GM12872 (cell line): ENCODE data around the gene BUD13.

Experiments
- TF ChIP-seq, protein P1 (sequence below): IDR thresholded peaks from 3 replicates; pipeline ENCODE4 v1.5.1; 2011; ENCODE audit warnings: low read depth, mild to moderate bottlenecking, low read length, moderate library complexity; ENCODE audit not compliant: insufficient read depth

BUD13 gene

DNA sequence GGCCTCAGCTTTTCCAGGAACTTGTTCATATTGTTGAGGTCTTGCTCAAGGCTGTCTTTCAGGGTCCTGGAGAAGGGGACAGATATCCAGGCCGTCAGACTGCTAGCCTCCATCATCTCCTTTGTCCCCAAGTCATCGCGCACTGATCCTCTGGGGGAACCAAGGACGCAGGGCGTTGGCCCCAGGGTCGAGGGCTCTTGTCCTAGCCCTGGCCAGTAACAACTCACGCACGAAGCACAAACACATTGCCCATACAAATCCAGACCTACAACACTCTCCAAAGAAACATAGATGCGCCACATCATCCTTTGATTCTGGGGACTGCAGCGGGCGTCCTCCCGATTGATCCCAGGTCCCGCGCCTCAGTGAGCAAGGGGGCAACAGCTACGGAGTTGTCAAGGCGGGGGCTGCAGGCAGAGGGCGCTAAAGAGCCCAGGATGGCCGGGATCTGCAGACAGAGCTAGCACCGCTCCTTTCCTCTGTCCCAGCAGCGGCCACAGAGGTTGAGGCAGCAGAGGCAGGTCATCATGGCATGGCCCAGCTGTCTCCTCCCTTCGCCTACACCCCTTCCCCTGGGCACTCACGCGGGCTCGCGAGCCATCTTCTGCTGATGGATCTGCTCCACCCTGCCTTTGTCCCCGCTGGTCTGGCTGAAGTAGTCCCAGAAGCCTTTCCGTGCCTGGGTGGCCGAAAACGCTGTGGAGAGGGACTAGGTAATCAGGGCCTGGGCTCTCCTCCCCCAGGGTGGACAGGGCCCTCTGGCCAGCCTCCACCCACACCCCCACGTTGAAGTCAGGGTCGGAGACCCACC lies 18.4 kb upstream of the BUD13 start:
- TF ChIP-seq, protein P1, sequence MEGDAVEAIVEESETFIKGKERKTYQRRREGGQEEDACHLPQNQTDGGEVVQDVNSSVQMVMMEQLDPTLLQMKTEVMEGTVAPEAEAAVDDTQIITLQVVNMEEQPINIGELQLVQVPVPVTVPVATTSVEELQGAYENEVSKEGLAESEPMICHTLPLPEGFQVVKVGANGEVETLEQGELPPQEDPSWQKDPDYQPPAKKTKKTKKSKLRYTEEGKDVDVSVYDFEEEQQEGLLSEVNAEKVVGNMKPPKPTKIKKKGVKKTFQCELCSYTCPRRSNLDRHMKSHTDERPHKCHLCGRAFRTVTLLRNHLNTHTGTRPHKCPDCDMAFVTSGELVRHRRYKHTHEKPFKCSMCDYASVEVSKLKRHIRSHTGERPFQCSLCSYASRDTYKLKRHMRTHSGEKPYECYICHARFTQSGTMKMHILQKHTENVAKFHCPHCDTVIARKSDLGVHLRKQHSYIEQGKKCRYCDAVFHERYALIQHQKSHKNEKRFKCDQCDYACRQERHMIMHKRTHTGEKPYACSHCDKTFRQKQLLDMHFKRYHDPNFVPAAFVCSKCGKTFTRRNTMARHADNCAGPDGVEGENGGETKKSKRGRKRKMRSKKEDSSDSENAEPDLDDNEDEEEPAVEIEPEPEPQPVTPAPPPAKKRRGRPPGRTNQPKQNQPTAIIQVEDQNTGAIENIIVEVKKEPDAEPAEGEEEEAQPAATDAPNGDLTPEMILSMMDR: peak; percentile 92

DNA sequence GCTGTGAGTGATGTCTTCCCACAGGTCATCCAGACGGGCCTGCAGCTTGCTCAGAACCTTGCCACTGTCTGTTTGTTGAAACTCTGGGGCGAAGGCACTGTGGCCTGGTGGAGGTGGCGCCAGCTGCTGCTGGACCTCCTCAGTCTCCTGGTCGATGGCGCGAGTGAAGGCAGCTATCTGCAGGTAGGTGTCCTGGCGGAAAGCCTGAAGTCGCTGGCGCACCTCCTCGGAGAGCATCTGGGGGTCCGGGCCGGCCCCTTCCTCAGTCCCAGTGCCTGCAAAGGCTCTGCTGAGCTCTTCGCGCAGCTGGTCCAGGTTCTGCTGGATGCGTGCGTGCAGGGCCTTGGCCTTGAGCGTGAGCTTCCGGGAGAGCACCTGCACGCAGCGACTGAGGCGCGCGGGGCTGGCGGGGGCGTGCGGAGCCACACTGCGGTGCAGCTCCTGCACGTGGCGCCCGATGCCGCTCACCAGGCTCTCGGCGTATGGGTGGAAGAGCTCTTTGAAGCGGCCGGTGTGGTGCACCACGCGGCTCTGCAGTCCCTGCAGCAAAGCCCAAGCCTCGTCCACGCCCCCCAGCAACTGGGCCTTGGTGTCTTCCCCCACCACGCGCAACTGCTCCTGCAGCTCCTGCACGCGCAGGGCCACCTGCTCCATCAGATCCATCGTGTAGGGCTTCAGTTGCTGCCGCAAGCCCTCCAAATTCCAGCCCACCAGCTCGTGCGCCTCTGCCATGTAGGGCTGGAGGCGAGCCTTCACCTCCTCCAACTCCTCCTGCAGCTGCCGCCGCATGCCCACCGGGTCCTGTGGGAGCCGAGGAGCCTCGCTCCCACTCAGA lies 17.6 kb upstream of the BUD13 start:
- TF ChIP-seq, protein P1: no peak

DNA sequence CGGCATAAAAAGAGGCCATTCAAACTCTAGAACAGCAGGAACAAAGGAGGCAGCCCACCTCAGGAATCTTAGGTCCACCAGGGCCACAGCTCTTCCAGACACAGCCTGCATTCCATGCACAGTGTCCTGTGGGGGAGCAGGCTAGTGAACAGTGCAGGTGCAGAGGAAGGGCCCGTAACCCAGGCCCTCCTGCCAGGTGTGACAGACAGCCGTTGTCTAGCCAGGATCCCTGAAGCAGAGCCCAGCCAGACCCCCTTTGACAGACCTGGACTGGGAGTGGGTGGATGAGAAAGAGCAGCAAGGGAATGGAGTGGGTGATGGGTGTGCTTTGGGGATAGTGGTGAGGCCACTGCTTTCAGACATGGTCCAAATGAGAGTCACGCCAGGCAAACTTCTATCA lies 16.2 kb upstream of the BUD13 start:
- TF ChIP-seq, protein P1: no peak

DNA sequence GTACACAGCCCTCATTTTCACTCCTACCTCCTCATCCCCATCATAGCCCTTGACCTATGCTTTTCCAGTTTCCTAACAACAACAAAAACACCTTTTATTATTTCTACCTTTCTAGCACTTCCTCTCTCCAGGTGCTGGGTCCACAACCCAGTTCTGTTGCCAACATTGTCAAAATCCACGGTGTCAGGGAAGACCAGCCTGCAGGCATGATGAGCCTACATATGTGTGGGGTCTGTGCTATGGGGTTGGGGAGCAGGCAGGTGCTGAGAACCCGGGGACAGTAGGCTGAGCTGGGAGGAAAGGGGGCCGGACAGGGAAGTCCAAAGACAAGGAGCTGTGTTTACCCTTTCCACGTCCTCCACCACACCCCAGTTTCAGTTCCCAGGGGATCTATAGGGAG lies 15.7 kb upstream of the BUD13 start:
- TF ChIP-seq, protein P1: no peak

DNA sequence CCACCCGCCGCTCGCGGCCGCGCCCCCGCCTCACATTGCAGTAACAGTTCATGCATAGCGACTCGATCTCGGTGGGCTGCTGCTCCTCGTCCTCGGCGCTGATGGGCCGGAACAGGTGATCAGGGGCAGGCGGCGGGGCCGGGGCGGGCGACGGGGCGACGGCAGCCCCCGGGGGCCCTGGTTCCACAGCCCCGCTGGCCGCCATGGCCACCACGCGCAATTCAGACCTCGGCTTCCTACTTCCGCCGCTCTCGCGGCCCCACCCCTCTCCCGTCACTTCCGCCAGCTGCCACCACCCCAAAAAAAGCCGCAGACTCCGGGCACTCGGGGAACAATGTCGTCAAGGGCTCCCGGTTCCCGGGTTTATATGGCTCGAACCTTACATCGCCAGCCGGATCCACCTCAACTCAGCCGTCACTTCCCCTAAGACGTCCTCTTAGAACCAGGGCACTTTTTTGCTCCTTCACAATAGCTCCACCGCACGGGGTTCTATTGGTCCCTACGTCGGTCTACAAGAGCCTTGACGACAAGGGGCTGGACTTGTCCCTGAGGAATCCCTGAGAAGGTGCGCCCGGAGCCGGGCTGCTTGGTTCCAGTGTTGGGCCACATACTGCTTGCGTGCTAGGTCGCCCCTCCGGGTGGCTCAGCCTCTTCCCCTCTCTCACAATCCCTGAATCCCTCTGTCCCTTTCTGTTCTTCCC lies 15.1 kb upstream of the BUD13 start, which contains the start of gene ZPR1:
Gene ZPR1 (minus strand): TSS at position 238 of the 701 bp plus-strand sequence. CDS start 33 bp downstream, at position 205.
- TF ChIP-seq, protein P1: no peak

DNA sequence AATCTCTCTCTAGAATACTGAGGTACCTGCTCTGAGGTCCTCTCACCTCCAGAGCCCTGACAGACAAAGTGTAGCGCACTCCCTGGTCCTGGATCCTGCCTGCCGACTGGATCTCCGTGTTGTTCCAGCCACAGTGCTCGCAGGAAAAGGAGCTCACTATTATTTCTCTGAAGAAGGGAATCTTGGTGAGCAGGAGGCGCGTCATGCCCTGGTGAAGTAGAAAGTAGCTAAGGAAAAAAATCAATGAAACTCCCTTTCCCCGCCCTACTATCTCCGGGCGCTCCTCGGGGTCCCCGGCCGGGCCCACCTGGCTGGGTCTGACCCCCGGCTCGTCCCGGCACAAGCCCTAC lies 14.6 kb upstream of the BUD13 start:
- TF ChIP-seq, protein P1: no peak

DNA sequence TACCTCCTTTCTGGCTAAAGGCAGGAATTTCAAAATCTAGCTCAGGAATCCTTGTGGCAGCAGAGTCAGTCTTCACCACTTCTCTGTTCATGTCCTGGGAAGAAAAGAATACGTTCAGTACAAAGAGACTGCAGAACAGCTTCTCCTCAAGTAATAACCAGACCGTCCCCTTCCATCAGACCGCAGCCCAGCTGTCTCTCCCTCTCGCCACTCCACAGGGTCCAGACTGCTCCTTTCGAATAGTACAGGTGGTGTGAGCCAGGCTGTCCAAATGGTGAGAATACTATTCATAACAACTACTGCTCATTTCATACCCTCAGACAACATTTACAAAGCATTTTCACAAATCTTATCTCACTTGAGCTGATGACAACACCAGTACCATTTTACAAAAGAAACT lies 14.2 kb upstream of the BUD13 start:
- TF ChIP-seq, protein P1: no peak
